Keratinocyte (primary cell): ENCODE results near the gene SLC9A8. TPM values are rescaled to one million over a fixed set of nuclear protein-coding genes. Genes with fewer than 3 reads are reported as not detected.

Experiments used
- DNase-seq: peaks from one replicate; pipeline ENCODE4 v3.0.0-alpha.2; 2011; ENCODE audit warnings: low read depth, missing footprints, low spot score
- FAIRE-seq: peaks from 2 replicates; lab custom pipeline; 2011; peaks lifted over from hg19 to GRCh38; lab: Jason Lieb, UNC
- H2AFZ ChIP-seq: 2 replicates; pipeline ENCODE4 v1.6.0; 2012; ENCODE audit warnings: low read length, control low read depth, inconsistent platforms; ENCODE audit not compliant: control insufficient read depth
- H3K27ac ChIP-seq: 2 replicates; pipeline ENCODE4 v1.5.1; 2011; ENCODE audit warnings: low read length; ENCODE audit not compliant: control insufficient read depth, insufficient read depth
- H3K27me3 ChIP-seq: 3 replicates; pipeline ENCODE4 v1.6.0; 2011; ENCODE audit warnings: low read length; ENCODE audit not compliant: control insufficient read depth, insufficient read depth; ENCODE audit errors: extremely low read depth
- H3K36me3 ChIP-seq, 2 experiments: 2 replicates in 1 of 2; 3 replicates in 1 of 2; pipeline ENCODE4 v1.5.1; 2011; ENCODE audit warnings: low read length in 2 of 2, mild to moderate bottlenecking in 1 of 2; ENCODE audit not compliant: control insufficient read depth in 2 of 2, insufficient read depth in 2 of 2; ENCODE audit errors: extremely low read depth in 1 of 2
- H3K4me1 ChIP-seq: 3 replicates; pipeline ENCODE4 v1.5.1; 2011; ENCODE audit warnings: low read length; ENCODE audit not compliant: control insufficient read depth, insufficient read depth; ENCODE audit errors: extremely low read depth
- H3K4me2 ChIP-seq: 3 replicates; pipeline ENCODE4 v1.6.0; 2011; ENCODE audit warnings: low read depth, low read length; ENCODE audit not compliant: control insufficient read depth, insufficient read depth; ENCODE audit errors: extremely low read depth
- H3K4me3 ChIP-seq, 3 experiments: fragments of 200-600 bp in 1 of 3; sonication (generic) in 1 of 3; 2 replicates in 2 of 3; 3 replicates in 1 of 3; pipeline ENCODE4 v1.5.1; 2011 to 2016; ENCODE audit warnings: low read length in 3 of 3, mild to moderate bottlenecking in 3 of 3, control low read depth in 2 of 3, inconsistent platforms in 1 of 3, low read depth in 1 of 3, mixed read lengths in 1 of 3, mixed run types in 1 of 3, moderate library complexity in 1 of 3; ENCODE audit not compliant: control insufficient read depth in 2 of 3, insufficient read depth in 2 of 3; ENCODE audit errors: extremely low read depth in 1 of 3
- H3K79me2 ChIP-seq: 2 replicates; pipeline ENCODE4 v1.6.0; 2012; ENCODE audit warnings: low read length; ENCODE audit not compliant: control insufficient read depth, insufficient read depth
- H3K9ac ChIP-seq: 3 replicates; pipeline ENCODE4 v1.6.0; 2011; ENCODE audit warnings: low read length; ENCODE audit not compliant: control insufficient read depth, insufficient read depth; ENCODE audit errors: extremely low read depth
- H3K9me1 ChIP-seq: 3 replicates; pipeline ENCODE4 v1.6.0; 2011; ENCODE audit warnings: low read length; ENCODE audit not compliant: control insufficient read depth, insufficient read depth; ENCODE audit errors: extremely low read depth
- H3K9me3 ChIP-seq: 2 replicates; pipeline ENCODE4 v1.5.1; 2012; ENCODE audit warnings: low read depth, low read length; ENCODE audit not compliant: control insufficient read depth
- H4K20me1 ChIP-seq: 3 replicates; pipeline ENCODE4 v1.6.0; 2011; ENCODE audit warnings: low read length; ENCODE audit not compliant: control insufficient read depth, insufficient read depth; ENCODE audit errors: extremely low read depth
- CTCF ChIP-seq, 3 experiments: IDR thresholded peaks in 1 of 3; conservative IDR thresholded peaks in 1 of 3; optimal IDR thresholded peaks in 1 of 3; 2 replicates in 2 of 3; 3 replicates in 1 of 3; pipeline versions ENCODE3 to v1.5.1; 2011; ENCODE audit warnings: low read length in 3 of 3, mild to moderate bottlenecking in 3 of 3, moderate library complexity in 2 of 3, control low read depth in 1 of 3, inconsistent platforms in 1 of 3; ENCODE audit not compliant: insufficient read depth in 2 of 3; ENCODE audit errors: extremely low read depth in 1 of 3
- EZH2 ChIP-seq: IDR thresholded peaks from one replicate; pipeline ENCODE4 v1.6.1; 2012; ENCODE audit warnings: inconsistent platforms, mild to moderate bottlenecking, low read length, moderate library complexity
- dilution Hi-C: fragments of 300-500 bp; cut with MboI; formaldehyde crosslinking; loops from one replicate; pipeline ENCODE4 v1.7.0; 2020; ENCODE audit warnings: low sequenced_read_pairs; ENCODE audit not compliant: extremely low pct_ligation_motif_present
- polyA plus RNA-seq, 5 experiments: library from polyadenylated mRNA; depleted of rRNA in 3 of 5; stranded (reverse) in 3 of 5; stranded (forward) in 1 of 5; unstranded in 1 of 5; fragments of >200 nt; gene quantifications; 1 replicate in 1 of 5; 2 replicates in 3 of 5; 3 replicates in 1 of 5; pipeline versions ENCODE4 v1.2.1 to v1.2.3, GENCODE V29; 2011 to 2012; ENCODE audit warnings: missing spikeins in 2 of 5, low read depth in 1 of 5, low replicate concordance in 1 of 5

SLC9A8 gene
- polyA plus RNA-seq, 1 donor (not counting 4 experiments of a cell fraction or from before 2014, with no cell fraction given) = 1.9 TPM

GRCh38 chr20:49784291-49784690, 28.3 kb upstream of the SLC9A8 start:
- DNase-seq (no peak), FAIRE-seq (no peak)
- Histone ChIP-seq H3K9me1 (no peaks in the 10 kb centered on the region), H3K27ac (no peak overlapping the region), H3K9me3 (no peaks in the 10 kb centered on the region), H3K4me3 (no peak overlapping the region), H3K36me3 (no peaks in the 10 kb centered on the region), H3K4me2 (no peak overlapping the region), H4K20me1 (no peaks in the 10 kb centered on the region), H3K27me3 (no peaks in the 10 kb centered on the region), H3K79me2 (no peaks in the 10 kb centered on the region), H3K4me1 (no peaks in the 10 kb centered on the region), H2AFZ (no peak overlapping the region), H3K9ac (no peak overlapping the region)
- no peak for TF ChIP-seq EZH2
- TF ChIP-seq CTCF (optimal IDR thresholded peaks at IDR 0.05 in 1 of 3, IDR thresholded peaks at IDR 0.05 in 1 of 3, conservative IDR thresholded peaks at IDR 0.05 in 1 of 3; ENCODE audit: extremely low read depth in 1 of 3, insufficient read depth in 2 of 3, low read length in 3 of 3) = no peak
- dilution Hi-C loops = no loop called here

- no peak for TF ChIP-seq CTCF (optimal IDR thresholded peaks at IDR 0.05 in 1 of 3, IDR thresholded peaks at IDR 0.05 in 1 of 3, conservative IDR thresholded peaks at IDR 0.05 in 1 of 3; ENCODE audit: extremely low read depth in 1 of 3, insufficient read depth in 2 of 3, low read length in 3 of 3)
- TF ChIP-seq EZH2 = no peak
These were observed 27.3 kb upstream of the SLC9A8 start for GRCh38 chr20:49785149-49785851.

More at GRCh38 chr20:49785149-49785851, 27.3 kb upstream of the SLC9A8 start:
- no peak overlapping the region for H3K4me2 ChIP-seq
- no peak overlapping the region for H2AFZ ChIP-seq
- dilution Hi-C loops = no loop called here
- no peaks in the 10 kb centered on the region for H3K79me2 ChIP-seq
- DNase-seq (no peak), FAIRE-seq (no peak)
- H4K20me1 ChIP-seq = no peaks in the 10 kb centered on the region
- no peaks in the 10 kb centered on the region for H3K27me3 ChIP-seq
- H3K9me3 ChIP-seq = no peaks in the 10 kb centered on the region
- H3K4me1 ChIP-seq = no peaks in the 10 kb centered on the region
- H3K27ac ChIP-seq = no peak overlapping the region
- H3K9me1 ChIP-seq = no peaks in the 10 kb centered on the region
- H3K36me3 ChIP-seq = no peaks in the 10 kb centered on the region
- H3K9ac ChIP-seq = no peak overlapping the region
- no peak overlapping the region for H3K4me3 ChIP-seq
